Kidney tubule cell (primary cell): ENCODE measurements around the gene ATP5F1D.

ENCODE experiments used
- DNase-seq: peaks from one replicate; pipeline ENCODE4 v3.0.0-alpha.2; 2018; ENCODE audit warnings: low spot score

ATP5F1D gene

GRCh38 chr19:1233115-1233667, 8.4 kb upstream of the ATP5F1D start:
- DNase-seq: no peak

- DNase-seq: no peak
Measured at GRCh38 chr19:1234051-1234954, 7.2 kb upstream of the ATP5F1D start.

GRCh38 chr19:1234955-1235380, 6.6 kb upstream of the ATP5F1D start:
- DNase-seq: no peak

GRCh38 chr19:1235625-1236538, 5.7 kb upstream of the ATP5F1D start:
- DNase-seq: peak; percentile 50

GRCh38 chr19:1236576-1236975, 5.0 kb upstream of the ATP5F1D start:
- DNase-seq: no peak

- no peak for DNase-seq
Measured at GRCh38 chr19:1237027-1237659, 4.4 kb upstream of the ATP5F1D start.

GRCh38 chr19:1237754-1238368, 3.7 kb upstream of the ATP5F1D start, which contains the start of gene CBARP:
Gene CBARP (minus strand): TSS chr19:1238005. CDS start chr19:1236100, 1,905 bp downstream.
- DNase-seq: peak; percentile 25

- DNase-seq: no peak
Measured at GRCh38 chr19:1238369-1239303, 2.9 kb upstream of the ATP5F1D start.

GRCh38 chr19:1239420-1239795, 2.1 kb upstream of the ATP5F1D start:
- DNase-seq: no peak

- peak; percentile 86 for DNase-seq
Measured at GRCh38 chr19:1239796-1240737, 1.5 kb upstream of the ATP5F1D start.

- no peak for DNase-seq
Measured at GRCh38 chr19:1240925-1241324, 626 bp upstream of the ATP5F1D start.

GRCh38 chr19:1243768-1244692, 2.5 kb downstream of the ATP5F1D start:
- DNase-seq: peak; percentile 83

- DNase-seq: peak; percentile 50
Measured at GRCh38 chr19:1244693-1245451, 3.3 kb downstream of the ATP5F1D start.

GRCh38 chr19:1245494-1246264, 4.1 kb downstream of the ATP5F1D start:
- peak; percentile 46 for DNase-seq

GRCh38 chr19:1246265-1247087, 4.9 kb downstream of the ATP5F1D start:
- DNase-seq: peak; percentile 26

GRCh38 chr19:1247748-1248138, 6.2 kb downstream of the ATP5F1D start:
- DNase-seq: no peak
